ENCODE results near the gene NMNAT3. TPM values are rescaled to one million over a fixed set of nuclear protein-coding genes. Genes with fewer than 3 reads are reported as not detected.

NMNAT3 gene
- polyA plus RNA-seq, 1 of the 3 experiments (the other 2 are of a cell fraction): not detected

DNA sequence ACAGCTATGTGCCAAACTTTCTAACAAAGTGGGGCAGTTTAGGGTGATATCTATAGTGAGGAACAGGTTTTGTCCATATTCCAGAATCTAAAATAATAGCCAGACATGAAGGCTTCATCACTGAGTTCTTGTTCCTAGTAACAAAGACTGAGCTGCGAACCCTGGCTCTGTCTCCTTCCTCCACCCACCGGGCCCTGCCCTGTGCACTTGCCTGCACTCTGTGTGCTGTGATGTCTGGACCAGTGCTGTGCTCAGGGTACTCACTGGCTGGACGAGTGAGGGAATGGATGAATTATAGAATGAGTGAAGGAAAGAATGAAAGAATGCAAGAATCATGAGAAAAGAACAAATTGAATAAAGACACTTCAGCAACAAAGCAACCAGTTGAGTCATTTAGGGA lies 8.9 kb upstream of the NMNAT3 start:
- ChIA-PET CTCF (interaction anchor here (1.3 to 5.6 kb wide), 2 partner anchors 13 to 123 kb away, joined by 3 to 24 read pairs; no protein-coding TSS in a partner anchor), POLR2A (no interaction called here)
- H3K9me3 ChIP-seq: no peaks in the 10 kb centered on the region
- H3K4me1 ChIP-seq (ENCODE audit: control insufficient read depth in 1 of 2, insufficient read depth in 2 of 2, low read depth in 1 of 2, low read length in 1 of 2): peaks cover 0 to 19% of the 10 kb centered on the region in 2 experiments; a peak in 2 of 4 replicates
- H3K9me2 ChIP-seq: no peaks in the 10 kb centered on the region
- H3K27ac ChIP-seq (ENCODE audit: low read depth in 2 of 2, low read length in 1 of 2): no peak overlapping the region
- no peaks in the 10 kb centered on the region for H3K79me2 ChIP-seq (ENCODE audit: insufficient read depth)
- no peak overlapping the region for H2AFZ ChIP-seq (ENCODE audit: low read depth)
- TF ChIP-seq, protein P1, sequence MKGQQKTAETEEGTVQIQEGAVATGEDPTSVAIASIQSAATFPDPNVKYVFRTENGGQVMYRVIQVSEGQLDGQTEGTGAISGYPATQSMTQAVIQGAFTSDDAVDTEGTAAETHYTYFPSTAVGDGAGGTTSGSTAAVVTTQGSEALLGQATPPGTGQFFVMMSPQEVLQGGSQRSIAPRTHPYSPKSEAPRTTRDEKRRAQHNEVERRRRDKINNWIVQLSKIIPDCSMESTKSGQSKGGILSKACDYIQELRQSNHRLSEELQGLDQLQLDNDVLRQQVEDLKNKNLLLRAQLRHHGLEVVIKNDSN (IDR thresholded peaks at IDR 0.05; ENCODE audit: borderline replicate concordance, low read depth): no peak
- TF ChIP-seq RXRA (IDR thresholded peaks at IDR 0.05; ENCODE audit: borderline replicate concordance, low read depth) (no peak), SMC3 (IDR thresholded peaks at IDR 0.05; ENCODE audit: low read depth, low read length) (no peak), NFIC (IDR thresholded peaks at IDR 0.05; ENCODE audit: borderline replicate concordance) (no peak), RCOR1 (IDR thresholded peaks at IDR 0.05; ENCODE audit: low read length) (no peak)
- TF ChIP-seq, protein P2, sequence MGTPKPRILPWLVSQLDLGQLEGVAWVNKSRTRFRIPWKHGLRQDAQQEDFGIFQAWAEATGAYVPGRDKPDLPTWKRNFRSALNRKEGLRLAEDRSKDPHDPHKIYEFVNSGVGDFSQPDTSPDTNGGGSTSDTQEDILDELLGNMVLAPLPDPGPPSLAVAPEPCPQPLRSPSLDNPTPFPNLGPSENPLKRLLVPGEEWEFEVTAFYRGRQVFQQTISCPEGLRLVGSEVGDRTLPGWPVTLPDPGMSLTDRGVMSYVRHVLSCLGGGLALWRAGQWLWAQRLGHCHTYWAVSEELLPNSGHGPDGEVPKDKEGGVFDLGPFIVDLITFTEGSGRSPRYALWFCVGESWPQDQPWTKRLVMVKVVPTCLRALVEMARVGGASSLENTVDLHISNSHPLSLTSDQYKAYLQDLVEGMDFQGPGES (IDR thresholded peaks at IDR 0.05; ENCODE audit: low read depth, low read length): no peak
- TF ChIP-seq, protein P3, sequence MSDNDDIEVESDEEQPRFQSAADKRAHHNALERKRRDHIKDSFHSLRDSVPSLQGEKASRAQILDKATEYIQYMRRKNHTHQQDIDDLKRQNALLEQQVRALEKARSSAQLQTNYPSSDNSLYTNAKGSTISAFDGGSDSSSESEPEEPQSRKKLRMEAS (IDR thresholded peaks at IDR 0.05; ENCODE audit: low read depth): no peak
- TF ChIP-seq, protein P4, sequence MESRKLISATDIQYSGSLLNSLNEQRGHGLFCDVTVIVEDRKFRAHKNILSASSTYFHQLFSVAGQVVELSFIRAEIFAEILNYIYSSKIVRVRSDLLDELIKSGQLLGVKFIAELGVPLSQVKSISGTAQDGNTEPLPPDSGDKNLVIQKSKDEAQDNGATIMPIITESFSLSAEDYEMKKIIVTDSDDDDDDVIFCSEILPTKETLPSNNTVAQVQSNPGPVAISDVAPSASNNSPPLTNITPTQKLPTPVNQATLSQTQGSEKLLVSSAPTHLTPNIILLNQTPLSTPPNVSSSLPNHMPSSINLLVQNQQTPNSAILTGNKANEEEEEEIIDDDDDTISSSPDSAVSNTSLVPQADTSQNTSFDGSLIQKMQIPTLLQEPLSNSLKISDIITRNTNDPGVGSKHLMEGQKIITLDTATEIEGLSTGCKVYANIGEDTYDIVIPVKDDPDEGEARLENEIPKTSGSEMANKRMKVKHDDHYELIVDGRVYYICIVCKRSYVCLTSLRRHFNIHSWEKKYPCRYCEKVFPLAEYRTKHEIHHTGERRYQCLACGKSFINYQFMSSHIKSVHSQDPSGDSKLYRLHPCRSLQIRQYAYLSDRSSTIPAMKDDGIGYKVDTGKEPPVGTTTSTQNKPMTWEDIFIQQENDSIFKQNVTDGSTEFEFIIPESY (IDR thresholded peaks at IDR 0.05; ENCODE audit: borderline replicate concordance, low read depth): no peak
- no peak overlapping the region for H3K4me2 ChIP-seq
- 7% methylated on average over 3 of the region's 3 CpGs for WGBS (ENCODE audit: low lambda C conversion rate)
- no peaks in the 10 kb centered on the region for H3K27me3 ChIP-seq (ENCODE audit: insufficient read depth)
- no peaks in the 10 kb centered on the region for H3F3A ChIP-seq (replicated peaks; ENCODE audit: insufficient read depth)
- no peaks in the 10 kb centered on the region for H3K36me3 ChIP-seq (replicated peaks in 1 of 2; ENCODE audit: control insufficient read depth in 1 of 2, insufficient read depth in 2 of 2, low read length in 1 of 2)
- no peaks in the 10 kb centered on the region for H4K20me1 ChIP-seq (ENCODE audit: insufficient read depth)
- no peak overlapping the region for H3K9ac ChIP-seq
- no peak overlapping the region for H3K4me3 ChIP-seq (ENCODE audit: low read depth in 2 of 2, low read length in 1 of 2)
- no peak for DNase-seq

DNA sequence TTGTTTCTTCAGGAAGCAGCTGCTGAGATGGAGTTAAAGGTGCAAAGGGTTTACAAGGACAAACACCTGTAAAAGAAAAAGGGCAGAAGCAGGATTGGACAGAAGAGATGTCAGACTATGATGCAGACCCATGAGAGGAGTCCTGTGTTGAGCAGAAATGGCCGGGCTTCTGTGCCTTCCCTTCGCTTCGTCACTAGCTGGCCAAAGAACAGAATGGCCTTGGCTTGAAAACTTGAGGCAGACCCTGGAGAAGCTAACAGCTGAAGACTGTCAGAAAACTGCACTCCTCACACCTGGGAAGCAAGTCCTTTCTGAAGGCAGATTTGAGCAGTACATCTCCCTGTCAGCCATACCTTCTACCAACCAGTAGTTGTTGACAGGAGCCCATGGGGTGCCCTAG lies 8.4 kb upstream of the NMNAT3 start:
- Histone ChIP-seq H3K9ac (no peak overlapping the region), H3K4me3 (ENCODE audit: low read depth in 2 of 2, low read length in 1 of 2) (no peak overlapping the region), H3K4me1 (ENCODE audit: control insufficient read depth in 1 of 2, insufficient read depth in 2 of 2, low read depth in 1 of 2, low read length in 1 of 2) (peaks cover 0 to 15% of the 10 kb centered on the region in 2 experiments; a peak in 2 of 4 replicates), H3K27me3 (ENCODE audit: insufficient read depth) (no peaks in the 10 kb centered on the region), H3K9me2 (no peaks in the 10 kb centered on the region), H3K9me3 (no peaks in the 10 kb centered on the region), H3K4me2 (no peak overlapping the region), H3F3A (replicated peaks; ENCODE audit: insufficient read depth) (no peaks in the 10 kb centered on the region), H4K20me1 (ENCODE audit: insufficient read depth) (no peaks in the 10 kb centered on the region), H3K36me3 (replicated peaks in 1 of 2; ENCODE audit: control insufficient read depth in 1 of 2, insufficient read depth in 2 of 2, low read length in 1 of 2) (no peaks in the 10 kb centered on the region), H2AFZ (ENCODE audit: low read depth) (no peak overlapping the region), H3K27ac (ENCODE audit: low read depth in 2 of 2, low read length in 1 of 2) (no peak overlapping the region), H3K79me2 (ENCODE audit: insufficient read depth) (no peaks in the 10 kb centered on the region)
- ChIA-PET CTCF (interaction anchor here (5.6 kb wide), 1 partner anchor 12 kb away, joined by 24 read pairs; no protein-coding TSS in a partner anchor), POLR2A (no interaction called here)
- 37% methylated on average over 3 of the region's 3 CpGs for WGBS (ENCODE audit: low lambda C conversion rate)
- no peak for DNase-seq
- TF ChIP-seq SIN3A (IDR thresholded peaks at IDR 0.05; ENCODE audit: borderline replicate concordance, low read depth, low read length): no peak
- TF ChIP-seq, protein P1 (IDR thresholded peaks at IDR 0.05; ENCODE audit: borderline replicate concordance, low read depth): no peak
- no peak for TF ChIP-seq FOXJ3 (CRISPR knock-in tag; IDR thresholded peaks at IDR 0.05)
- TF ChIP-seq, protein P5, sequence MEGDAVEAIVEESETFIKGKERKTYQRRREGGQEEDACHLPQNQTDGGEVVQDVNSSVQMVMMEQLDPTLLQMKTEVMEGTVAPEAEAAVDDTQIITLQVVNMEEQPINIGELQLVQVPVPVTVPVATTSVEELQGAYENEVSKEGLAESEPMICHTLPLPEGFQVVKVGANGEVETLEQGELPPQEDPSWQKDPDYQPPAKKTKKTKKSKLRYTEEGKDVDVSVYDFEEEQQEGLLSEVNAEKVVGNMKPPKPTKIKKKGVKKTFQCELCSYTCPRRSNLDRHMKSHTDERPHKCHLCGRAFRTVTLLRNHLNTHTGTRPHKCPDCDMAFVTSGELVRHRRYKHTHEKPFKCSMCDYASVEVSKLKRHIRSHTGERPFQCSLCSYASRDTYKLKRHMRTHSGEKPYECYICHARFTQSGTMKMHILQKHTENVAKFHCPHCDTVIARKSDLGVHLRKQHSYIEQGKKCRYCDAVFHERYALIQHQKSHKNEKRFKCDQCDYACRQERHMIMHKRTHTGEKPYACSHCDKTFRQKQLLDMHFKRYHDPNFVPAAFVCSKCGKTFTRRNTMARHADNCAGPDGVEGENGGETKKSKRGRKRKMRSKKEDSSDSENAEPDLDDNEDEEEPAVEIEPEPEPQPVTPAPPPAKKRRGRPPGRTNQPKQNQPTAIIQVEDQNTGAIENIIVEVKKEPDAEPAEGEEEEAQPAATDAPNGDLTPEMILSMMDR (IDR thresholded peaks at IDR 0.05): no peak
- TF ChIP-seq FOSL2 (IDR thresholded peaks at IDR 0.05; ENCODE audit: borderline replicate concordance, low read depth): no peak
- TF ChIP-seq SMC3 (IDR thresholded peaks at IDR 0.05; ENCODE audit: low read depth, low read length): no peak
- no peak for TF ChIP-seq RCOR1 (IDR thresholded peaks at IDR 0.05; ENCODE audit: low read length)
- TF ChIP-seq NFIC (IDR thresholded peaks at IDR 0.05; ENCODE audit: borderline replicate concordance): no peak
- no peak for TF ChIP-seq EP300 (IDR thresholded peaks at IDR 0.05; ENCODE audit: borderline replicate concordance in 1 of 2, low read depth in 1 of 2, low read length in 1 of 2)
- TF ChIP-seq RFX5 (IDR thresholded peaks at IDR 0.05; ENCODE audit: low read length): no peak
- TF ChIP-seq, protein P6, sequence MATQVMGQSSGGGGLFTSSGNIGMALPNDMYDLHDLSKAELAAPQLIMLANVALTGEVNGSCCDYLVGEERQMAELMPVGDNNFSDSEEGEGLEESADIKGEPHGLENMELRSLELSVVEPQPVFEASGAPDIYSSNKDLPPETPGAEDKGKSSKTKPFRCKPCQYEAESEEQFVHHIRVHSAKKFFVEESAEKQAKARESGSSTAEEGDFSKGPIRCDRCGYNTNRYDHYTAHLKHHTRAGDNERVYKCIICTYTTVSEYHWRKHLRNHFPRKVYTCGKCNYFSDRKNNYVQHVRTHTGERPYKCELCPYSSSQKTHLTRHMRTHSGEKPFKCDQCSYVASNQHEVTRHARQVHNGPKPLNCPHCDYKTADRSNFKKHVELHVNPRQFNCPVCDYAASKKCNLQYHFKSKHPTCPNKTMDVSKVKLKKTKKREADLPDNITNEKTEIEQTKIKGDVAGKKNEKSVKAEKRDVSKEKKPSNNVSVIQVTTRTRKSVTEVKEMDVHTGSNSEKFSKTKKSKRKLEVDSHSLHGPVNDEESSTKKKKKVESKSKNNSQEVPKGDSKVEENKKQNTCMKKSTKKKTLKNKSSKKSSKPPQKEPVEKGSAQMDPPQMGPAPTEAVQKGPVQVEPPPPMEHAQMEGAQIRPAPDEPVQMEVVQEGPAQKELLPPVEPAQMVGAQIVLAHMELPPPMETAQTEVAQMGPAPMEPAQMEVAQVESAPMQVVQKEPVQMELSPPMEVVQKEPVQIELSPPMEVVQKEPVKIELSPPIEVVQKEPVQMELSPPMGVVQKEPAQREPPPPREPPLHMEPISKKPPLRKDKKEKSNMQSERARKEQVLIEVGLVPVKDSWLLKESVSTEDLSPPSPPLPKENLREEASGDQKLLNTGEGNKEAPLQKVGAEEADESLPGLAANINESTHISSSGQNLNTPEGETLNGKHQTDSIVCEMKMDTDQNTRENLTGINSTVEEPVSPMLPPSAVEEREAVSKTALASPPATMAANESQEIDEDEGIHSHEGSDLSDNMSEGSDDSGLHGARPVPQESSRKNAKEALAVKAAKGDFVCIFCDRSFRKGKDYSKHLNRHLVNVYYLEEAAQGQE (IDR thresholded peaks at IDR 0.05; ENCODE audit: low read depth, low read length): no peak
